ENCODE results near the gene TRAPPC13.
"Not testable (repeated sequence)": the region's sequence is repeated elsewhere in the genome, so short reads cannot be mapped to it uniquely, and the experiment has no call there.

Gene TRAPPC13

GRCh38 chr5:65624571-65625555, at the start of gene TRAPPC13, which contains the start of gene SHLD3:
Gene TRAPPC13 (plus strand): TSS chr5:65625027. CDS start chr5:65625061, 34 bp downstream.
Gene SHLD3 (plus strand): TSS chr5:65625027. CDS start chr5:65629588, 4,561 bp downstream.
- DNase-seq (ENCODE audit: low spot score), result peak; percentile 86

- DNase-seq (ENCODE audit: low spot score), result no peak
Measured at GRCh38 chr5:65577141-65577540, 47.7 kb upstream of the TRAPPC13 start.

GRCh38 chr5:65588694-65589093, 36.1 kb upstream of the TRAPPC13 start:
- no peak for DNase-seq (ENCODE audit: low spot score)

- DNase-seq (ENCODE audit: low spot score), result not testable (repeated sequence)
Measured at GRCh38 chr5:65601761-65602160, 23.1 kb upstream of the TRAPPC13 start.

- DNase-seq (ENCODE audit: low spot score), result no peak
Measured at GRCh38 chr5:65611524-65611923, 13.3 kb upstream of the TRAPPC13 start.

- DNase-seq (ENCODE audit: low spot score), result no peak
Measured at GRCh38 chr5:65612298-65612907, 12.4 kb upstream of the TRAPPC13 start.

GRCh38 chr5:65620021-65620420, 4.8 kb upstream of the TRAPPC13 start:
- no peak for DNase-seq (ENCODE audit: low spot score)

- not testable (repeated sequence) for DNase-seq (ENCODE audit: low spot score)
Measured at GRCh38 chr5:65621961-65622360, 2.9 kb upstream of the TRAPPC13 start.

GRCh38 chr5:65623482-65623881, 1.3 kb upstream of the TRAPPC13 start:
- DNase-seq (ENCODE audit: low spot score), result no peak

- DNase-seq (ENCODE audit: low spot score), result peak; percentile 94
Measured at GRCh38 chr5:65624025-65624570, 729 bp upstream of the TRAPPC13 start, which contains the start of gene TRIM23. Gene TRIM23 (minus strand): TSS chr5:65624333. CDS start chr5:65624274, 59 bp downstream.

GRCh38 chr5:65625743-65626142, 916 bp downstream of the TRAPPC13 start:
- no peak for DNase-seq (ENCODE audit: low spot score)

GRCh38 chr5:65630981-65631380, 6.2 kb downstream of the TRAPPC13 start:
- no peak for DNase-seq (ENCODE audit: low spot score)

- DNase-seq (ENCODE audit: low spot score), result no peak
Measured at GRCh38 chr5:65640240-65640639, 15.4 kb downstream of the TRAPPC13 start.

GRCh38 chr5:65646938-65647337, 22.1 kb downstream of the TRAPPC13 start:
- no peak for DNase-seq (ENCODE audit: low spot score)

- DNase-seq (ENCODE audit: low spot score), result no peak
Measured at GRCh38 chr5:65647941-65648340, 23.1 kb downstream of the TRAPPC13 start.

GRCh38 chr5:65651144-65651543, 26.3 kb downstream of the TRAPPC13 start:
- no peak for DNase-seq (ENCODE audit: low spot score)

- no peak for DNase-seq (ENCODE audit: low spot score)
Measured at GRCh38 chr5:65654713-65655112, 29.9 kb downstream of the TRAPPC13 start.

- no peak for DNase-seq (ENCODE audit: low spot score)
Measured at GRCh38 chr5:65663804-65664521, 39.1 kb downstream of the TRAPPC13 start.

GRCh38 chr5:65668696-65669095, 43.9 kb downstream of the TRAPPC13 start:
- DNase-seq (ENCODE audit: low spot score), result no peak

GRCh38 chr5:65672796-65673195, 48.0 kb downstream of the TRAPPC13 start:
- no peak for DNase-seq (ENCODE audit: low spot score)

- no peak for DNase-seq (ENCODE audit: low spot score)
Measured at GRCh38 chr5:65674749-65675148, 49.9 kb downstream of the TRAPPC13 start.

GRCh38 chr5:65676056-65676455, 51.2 kb downstream of the TRAPPC13 start:
- not testable (repeated sequence) for DNase-seq (ENCODE audit: low spot score)

Data from left forelimb (tissue), 1 donor.